WTC11 (cell line): ENCODE results near the gene ETS2. TPM values are rescaled to one million over a fixed set of nuclear protein-coding genes. Genes with fewer than 3 reads are reported as not detected.

Experiments used
- ATAC-seq: fragments of 200-7000 bp; cut with Tn5 transposase; 2 replicates; pipeline ENCODE4 v1.10.0; 2021; ENCODE audit warnings: mild to moderate bottlenecking, moderate library complexity
- CTCF ChIA-PET: fragments of 300-600 bp; sonication (Branson Sonifier 250); formaldehyde crosslinking; loops from one replicate; lab custom pipeline; 2021; ENCODE audit warnings: antibody characterized with exemption; lab: Charles Lee
- POLR2A ChIA-PET: fragments of 350-600 bp; sonication (Branson Sonifier 250); formaldehyde crosslinking; loops from one replicate; lab custom pipeline; 2021; ENCODE audit warnings: antibody characterized with exemption; lab: Charles Lee
- DNase-seq: peaks from one replicate; pipeline ENCODE4 v3.0.0; 2021; ENCODE audit warnings: low spot score
- H3K27ac Mint-ChIP-seq: 2 replicates; pipeline ENCODE4 v1.8.0; 2021; ENCODE audit warnings: mixed read lengths
- H3K27me3 Mint-ChIP-seq: 2 replicates; pipeline ENCODE4 v1.8.0; 2021; ENCODE audit warnings: low read depth, mild to moderate bottlenecking, moderate library complexity, mixed read lengths
- H3K36me3 Mint-ChIP-seq: 2 replicates; pipeline ENCODE4 v1.8.0; 2021; ENCODE audit warnings: mixed read lengths
- H3K4me1 Mint-ChIP-seq: 2 replicates; pipeline ENCODE4 v1.8.0; 2022; ENCODE audit warnings: mixed read lengths
- H3K4me3 Mint-ChIP-seq: 2 replicates; pipeline ENCODE4 v1.8.0; 2021; ENCODE audit warnings: mild to moderate bottlenecking, moderate library complexity, mixed read lengths
- H3K9me3 Mint-ChIP-seq: 2 replicates; pipeline ENCODE4 v1.8.0; 2021; ENCODE audit warnings: mixed read lengths
- CREM ChIP-seq: sonication (generic); formaldehyde crosslinking; IDR thresholded peaks from 2 replicates; pipeline ENCODE4 v1.8.1; 2022; ENCODE audit warnings: mild to moderate bottlenecking, missing genetic modification reagents, moderate library complexity
- EMX1 ChIP-seq: fragments of 250-450 bp; sonication (Bioruptor Pico); IDR thresholded peaks from 2 replicates; pipeline ENCODE4 v1.8.0; 2021; ENCODE audit warnings: mild to moderate bottlenecking
- FOXK1 ChIP-seq: sonication (generic); formaldehyde crosslinking; IDR thresholded peaks from 2 replicates; pipeline ENCODE4 v1.8.0; 2022; ENCODE audit warnings: mild to moderate bottlenecking, moderate library complexity, missing genetic modification reagents
- GABPB1 ChIP-seq: sonication (generic); formaldehyde crosslinking; IDR thresholded peaks from 2 replicates; pipeline ENCODE4 v1.8.1; 2023; ENCODE audit warnings: mild to moderate bottlenecking, missing genetic modification reagents
- GRHL2 ChIP-seq: fragments of 250-450 bp; sonication (Bioruptor Pico); IDR thresholded peaks from 2 replicates; pipeline ENCODE4 v1.8.0; 2022; ENCODE audit warnings: mild to moderate bottlenecking, moderate library complexity; ENCODE audit not compliant: insufficient replicate concordance, severe bottlenecking
- HMGA2 ChIP-seq: fragments of 250-450 bp; sonication (Bioruptor Pico); IDR thresholded peaks from 2 replicates; pipeline ENCODE4 v1.4.0; 2021; ENCODE audit warnings: mild to moderate bottlenecking, moderate library complexity
- JAZF1 ChIP-seq: fragments of 250-450 bp; sonication (Bioruptor Pico); IDR thresholded peaks from 2 replicates; pipeline ENCODE4 v1.9.0; 2021; ENCODE audit warnings: moderate library complexity, mild to moderate bottlenecking, inconsistent platforms
- KAT7 ChIP-seq: sonication (generic); formaldehyde crosslinking; IDR thresholded peaks from 2 replicates; pipeline ENCODE4 v1.8.1; 2023; ENCODE audit warnings: missing genetic modification reagents, mild to moderate bottlenecking, borderline replicate concordance
- MXD4 ChIP-seq: fragments of 250-450 bp; sonication (Bioruptor Pico); IDR thresholded peaks from 2 replicates; pipeline ENCODE4 v1.8.0; 2021; ENCODE audit warnings: mild to moderate bottlenecking, moderate library complexity, borderline replicate concordance
- MYBL2 ChIP-seq: sonication (generic); formaldehyde crosslinking; IDR thresholded peaks from 2 replicates; pipeline ENCODE4 v1.8.1; 2023; ENCODE audit warnings: mild to moderate bottlenecking, moderate library complexity, missing genetic modification reagents
- NFATC4 ChIP-seq: fragments of 250-450 bp; sonication (Bioruptor Pico); IDR thresholded peaks from 2 replicates; pipeline ENCODE4 v1.9.0; 2021; ENCODE audit warnings: mild to moderate bottlenecking
- NR1H2 ChIP-seq: sonication (generic); formaldehyde crosslinking; IDR thresholded peaks from 2 replicates; pipeline ENCODE4 v1.9.0; 2021; ENCODE audit warnings: mild to moderate bottlenecking, moderate library complexity, missing genetic modification reagents
- NR2C2 ChIP-seq: sonication (generic); formaldehyde crosslinking; IDR thresholded peaks from 2 replicates; pipeline ENCODE4 v1.8.0; 2022; ENCODE audit warnings: mild to moderate bottlenecking, missing genetic modification reagents
- RELA ChIP-seq: sonication (generic); formaldehyde crosslinking; IDR thresholded peaks from 2 replicates; pipeline ENCODE4 v1.8.1; 2022; ENCODE audit warnings: missing genetic modification reagents, mild to moderate bottlenecking, borderline replicate concordance
- RORB ChIP-seq: fragments of 250-450 bp; sonication (Bioruptor Pico); IDR thresholded peaks from 2 replicates; pipeline ENCODE4 v1.9.0; 2021; ENCODE audit warnings: mild to moderate bottlenecking
- SP1 ChIP-seq: sonication (generic); formaldehyde crosslinking; conservative IDR thresholded peaks from 2 replicates; pipeline ENCODE4 v1.8.1; 2022; ENCODE audit warnings: missing genetic modification reagents
- TEAD4 ChIP-seq: sonication (generic); formaldehyde crosslinking; IDR thresholded peaks from 2 replicates; pipeline ENCODE4 v1.8.0; 2022; ENCODE audit warnings: mild to moderate bottlenecking, missing genetic modification reagents
- ZBTB21 ChIP-seq: sonication (generic); formaldehyde crosslinking; IDR thresholded peaks from 2 replicates; pipeline ENCODE4 v1.8.1; 2023; ENCODE audit warnings: mild to moderate bottlenecking, missing genetic modification reagents, borderline replicate concordance
- total RNA-seq: library from RNA; stranded (reverse); gene quantifications from 3 replicates; pipeline ENCODE4 v1.2.3, GENCODE V29; 2021
- TF ChIP-seq, protein P1 (sequence below): fragments of 250-450 bp; sonication (Bioruptor Pico); IDR thresholded peaks from 2 replicates; pipeline ENCODE4 v1.9.0; 2021; ENCODE audit warnings: mild to moderate bottlenecking
- TF ChIP-seq, protein P2 (sequence below): fragments of 250-450 bp; sonication (Bioruptor Pico); IDR thresholded peaks from 2 replicates; pipeline ENCODE4 v1.8.0; 2021; ENCODE audit warnings: mild to moderate bottlenecking
- TF ChIP-seq, protein P3 (sequence below): sonication (generic); formaldehyde crosslinking; IDR thresholded peaks from 2 replicates; pipeline ENCODE4 v1.8.1; 2023; ENCODE audit warnings: mild to moderate bottlenecking, missing genetic modification reagents
- TF ChIP-seq, protein P4 (sequence below): sonication (generic); formaldehyde crosslinking; IDR thresholded peaks from 2 replicates; pipeline ENCODE4 v1.8.1; 2022; ENCODE audit warnings: low read depth, mild to moderate bottlenecking, moderate library complexity, missing genetic modification reagents, borderline replicate concordance

ETS2 gene
- total RNA-seq, 1 experiment from 2014 or later = 56.4 TPM

DNA sequence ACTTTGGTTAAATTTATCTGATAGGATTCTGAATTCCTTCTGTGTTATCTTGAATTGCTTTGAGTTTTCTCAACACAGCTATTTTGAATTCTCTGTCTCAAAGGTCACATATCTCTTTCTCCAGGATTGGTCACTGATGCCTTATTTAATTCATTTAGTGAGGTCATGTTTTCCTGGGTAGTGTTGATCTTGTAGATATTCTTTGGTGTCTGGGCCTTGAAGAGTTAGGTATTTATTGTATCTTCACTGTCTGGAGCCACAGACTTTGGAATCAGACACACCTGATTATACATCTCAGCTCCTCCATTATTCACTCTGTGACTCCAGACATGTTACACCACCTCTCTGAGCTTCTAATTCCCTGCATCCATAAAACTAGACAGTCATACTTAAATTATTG lies 34.2 kb upstream of the ETS2 start:
- DNase-seq (no peak), ATAC-seq (no peak)
- no peak overlapping the region for H3K27ac Mint-ChIP-seq
- 0 out of 2 replicates have a peak, but pooled peaks cover 6% of the 10 kb centered on the region for H3K4me1 Mint-ChIP-seq
- TF ChIP-seq GRHL2 (CRISPR knock-in tag) (no peak), FOXK1 (CRISPR knock-in tag) (no peak), NFATC4 (CRISPR knock-in tag) (no peak), HMGA2 (CRISPR knock-in tag) (no peak), NR2C2 (no peak), SP1 (no peak), RORB (CRISPR knock-in tag) (no peak), GABPB1 (CRISPR knock-in tag) (no peak), JAZF1 (no peak), CREM (CRISPR knock-in tag) (no peak), EMX1 (no peak), MXD4 (CRISPR knock-in tag) (no peak), MYBL2 (CRISPR knock-in tag) (no peak), TEAD4 (CRISPR knock-in tag) (no peak), ZBTB21 (CRISPR knock-in tag) (no peak), RELA (CRISPR knock-in tag) (no peak)
- TF ChIP-seq, protein P1, sequence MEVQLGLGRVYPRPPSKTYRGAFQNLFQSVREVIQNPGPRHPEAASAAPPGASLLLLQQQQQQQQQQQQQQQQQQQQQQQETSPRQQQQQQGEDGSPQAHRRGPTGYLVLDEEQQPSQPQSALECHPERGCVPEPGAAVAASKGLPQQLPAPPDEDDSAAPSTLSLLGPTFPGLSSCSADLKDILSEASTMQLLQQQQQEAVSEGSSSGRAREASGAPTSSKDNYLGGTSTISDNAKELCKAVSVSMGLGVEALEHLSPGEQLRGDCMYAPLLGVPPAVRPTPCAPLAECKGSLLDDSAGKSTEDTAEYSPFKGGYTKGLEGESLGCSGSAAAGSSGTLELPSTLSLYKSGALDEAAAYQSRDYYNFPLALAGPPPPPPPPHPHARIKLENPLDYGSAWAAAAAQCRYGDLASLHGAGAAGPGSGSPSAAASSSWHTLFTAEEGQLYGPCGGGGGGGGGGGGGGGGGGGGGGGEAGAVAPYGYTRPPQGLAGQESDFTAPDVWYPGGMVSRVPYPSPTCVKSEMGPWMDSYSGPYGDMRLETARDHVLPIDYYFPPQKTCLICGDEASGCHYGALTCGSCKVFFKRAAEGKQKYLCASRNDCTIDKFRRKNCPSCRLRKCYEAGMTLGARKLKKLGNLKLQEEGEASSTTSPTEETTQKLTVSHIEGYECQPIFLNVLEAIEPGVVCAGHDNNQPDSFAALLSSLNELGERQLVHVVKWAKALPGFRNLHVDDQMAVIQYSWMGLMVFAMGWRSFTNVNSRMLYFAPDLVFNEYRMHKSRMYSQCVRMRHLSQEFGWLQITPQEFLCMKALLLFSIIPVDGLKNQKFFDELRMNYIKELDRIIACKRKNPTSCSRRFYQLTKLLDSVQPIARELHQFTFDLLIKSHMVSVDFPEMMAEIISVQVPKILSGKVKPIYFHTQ (CRISPR knock-in tag) = no peak
- TF ChIP-seq, protein P2, sequence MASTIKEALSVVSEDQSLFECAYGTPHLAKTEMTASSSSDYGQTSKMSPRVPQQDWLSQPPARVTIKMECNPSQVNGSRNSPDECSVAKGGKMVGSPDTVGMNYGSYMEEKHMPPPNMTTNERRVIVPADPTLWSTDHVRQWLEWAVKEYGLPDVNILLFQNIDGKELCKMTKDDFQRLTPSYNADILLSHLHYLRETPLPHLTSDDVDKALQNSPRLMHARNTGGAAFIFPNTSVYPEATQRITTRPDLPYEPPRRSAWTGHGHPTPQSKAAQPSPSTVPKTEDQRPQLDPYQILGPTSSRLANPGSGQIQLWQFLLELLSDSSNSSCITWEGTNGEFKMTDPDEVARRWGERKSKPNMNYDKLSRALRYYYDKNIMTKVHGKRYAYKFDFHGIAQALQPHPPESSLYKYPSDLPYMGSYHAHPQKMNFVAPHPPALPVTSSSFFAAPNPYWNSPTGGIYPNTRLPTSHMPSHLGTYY (CRISPR knock-in tag) = no peak
- CTCF ChIA-PET = no interaction called here
- no peaks in the 10 kb centered on the region for H3K27me3 Mint-ChIP-seq
- no peaks in the 10 kb centered on the region for H3K36me3 Mint-ChIP-seq
- H3K9me3 Mint-ChIP-seq = 0 out of 2 replicates have a peak, but pooled peaks cover under 1% of the 10 kb centered on the region
- POLR2A ChIA-PET = no interaction called here
- no peak overlapping the region for H3K4me3 Mint-ChIP-seq

DNA sequence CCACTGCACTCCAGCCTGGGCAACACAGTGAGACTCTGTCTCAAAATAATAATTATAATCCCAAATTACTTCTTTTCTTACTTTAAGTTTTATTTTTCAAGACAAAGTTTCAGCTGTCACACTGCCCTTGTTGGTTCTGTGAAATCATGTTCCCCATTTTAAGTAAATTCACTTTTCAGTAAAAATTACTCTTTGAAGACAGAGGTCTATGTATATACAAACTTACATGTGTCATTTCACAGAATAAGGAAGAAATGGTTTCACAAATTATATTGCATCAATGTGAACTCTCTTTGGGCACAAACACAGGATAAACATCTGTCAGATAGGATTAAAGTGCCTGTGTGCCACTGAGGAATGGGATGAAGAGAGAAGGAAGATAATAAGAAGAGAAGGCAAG lies 33.1 kb upstream of the ETS2 start:
- no peak for DNase-seq
- Mint-ChIP-seq H3K36me3 (no peaks in the 10 kb centered on the region), H3K27ac (no peak overlapping the region), H3K9me3 (no peaks in the 10 kb centered on the region; the same call in 1 of the 2 replicates), H3K27me3 (no peaks in the 10 kb centered on the region), H3K4me3 (no peak overlapping the region), H3K4me1 (0 out of 2 replicates have a peak, but pooled peaks cover 6% of the 10 kb centered on the region)
- no peak for ATAC-seq
- ChIA-PET POLR2A (no interaction called here), CTCF (no interaction called here)
- no peak for TF ChIP-seq NR1H2 (CRISPR knock-in tag)

DNA sequence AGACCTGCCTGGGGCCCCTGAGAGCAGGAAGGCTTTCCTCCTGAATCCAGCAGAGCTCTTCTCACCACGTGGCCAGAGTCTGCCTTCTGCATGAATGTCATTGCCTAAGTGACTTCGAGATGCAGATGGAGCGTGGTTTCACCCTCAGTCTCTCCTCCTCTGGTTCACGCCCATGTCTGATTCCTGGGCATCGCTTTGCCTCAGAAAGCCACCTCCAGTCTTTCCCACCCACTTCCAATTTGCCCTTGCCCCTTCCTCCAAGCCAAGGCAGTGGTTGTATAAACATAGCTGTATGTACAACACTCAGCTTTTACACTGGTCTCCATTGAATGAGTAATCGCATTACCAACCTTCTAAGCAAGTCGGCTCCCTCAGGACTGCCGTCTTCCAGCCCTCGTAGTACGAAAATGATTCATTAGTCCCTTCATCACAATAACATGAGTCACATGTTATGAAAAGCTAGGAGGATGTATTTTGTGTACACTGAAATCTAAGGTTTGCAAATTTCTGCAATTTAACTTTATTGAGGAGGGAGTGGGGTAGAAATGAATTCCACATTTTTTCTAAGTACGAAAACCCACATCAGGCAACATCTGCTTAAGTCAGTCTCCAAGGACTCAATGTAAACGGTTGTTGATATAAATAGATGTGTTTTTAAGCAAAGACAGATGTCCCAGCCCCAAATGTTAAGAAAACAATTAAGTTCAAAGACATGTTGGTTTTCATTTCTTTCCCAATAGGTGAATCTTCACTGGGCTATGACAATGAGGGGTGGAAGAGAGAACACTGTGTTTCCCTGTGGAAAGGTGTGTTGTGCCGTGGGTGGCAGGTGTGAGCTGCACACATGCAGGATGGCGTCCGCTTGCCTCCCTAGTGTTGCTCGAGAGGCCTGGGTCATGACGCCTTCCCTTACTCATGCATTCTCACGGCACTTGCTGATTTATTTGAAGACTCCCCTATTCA lies 32.3 kb upstream of the ETS2 start:
- Mint-ChIP-seq H3K4me3 (no peak overlapping the region), H3K4me1 (0 out of 2 replicates have a peak, but pooled peaks cover 6% of the 10 kb centered on the region), H3K27me3 (no peaks in the 10 kb centered on the region), H3K36me3 (peaks cover 5% of the 10 kb centered on the region), H3K9me3 (peaks cover 6% of the 10 kb centered on the region), H3K27ac (no peak overlapping the region)
- ATAC-seq (no peak), DNase-seq (no peak)
- ChIA-PET POLR2A (interaction anchor here (0.6 kb wide), 1 partner anchor 731 kb away, joined by 3 read pairs; no protein-coding TSS in a partner anchor), CTCF (no interaction called here)
- TF ChIP-seq, protein P3, sequence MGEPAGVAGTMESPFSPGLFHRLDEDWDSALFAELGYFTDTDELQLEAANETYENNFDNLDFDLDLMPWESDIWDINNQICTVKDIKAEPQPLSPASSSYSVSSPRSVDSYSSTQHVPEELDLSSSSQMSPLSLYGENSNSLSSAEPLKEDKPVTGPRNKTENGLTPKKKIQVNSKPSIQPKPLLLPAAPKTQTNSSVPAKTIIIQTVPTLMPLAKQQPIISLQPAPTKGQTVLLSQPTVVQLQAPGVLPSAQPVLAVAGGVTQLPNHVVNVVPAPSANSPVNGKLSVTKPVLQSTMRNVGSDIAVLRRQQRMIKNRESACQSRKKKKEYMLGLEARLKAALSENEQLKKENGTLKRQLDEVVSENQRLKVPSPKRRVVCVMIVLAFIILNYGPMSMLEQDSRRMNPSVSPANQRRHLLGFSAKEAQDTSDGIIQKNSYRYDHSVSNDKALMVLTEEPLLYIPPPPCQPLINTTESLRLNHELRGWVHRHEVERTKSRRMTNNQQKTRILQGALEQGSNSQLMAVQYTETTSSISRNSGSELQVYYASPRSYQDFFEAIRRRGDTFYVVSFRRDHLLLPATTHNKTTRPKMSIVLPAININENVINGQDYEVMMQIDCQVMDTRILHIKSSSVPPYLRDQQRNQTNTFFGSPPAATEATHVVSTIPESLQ (CRISPR knock-in tag) = no peak
- TF ChIP-seq KAT7 (CRISPR knock-in tag) = no peak
- TF ChIP-seq, protein P4, sequence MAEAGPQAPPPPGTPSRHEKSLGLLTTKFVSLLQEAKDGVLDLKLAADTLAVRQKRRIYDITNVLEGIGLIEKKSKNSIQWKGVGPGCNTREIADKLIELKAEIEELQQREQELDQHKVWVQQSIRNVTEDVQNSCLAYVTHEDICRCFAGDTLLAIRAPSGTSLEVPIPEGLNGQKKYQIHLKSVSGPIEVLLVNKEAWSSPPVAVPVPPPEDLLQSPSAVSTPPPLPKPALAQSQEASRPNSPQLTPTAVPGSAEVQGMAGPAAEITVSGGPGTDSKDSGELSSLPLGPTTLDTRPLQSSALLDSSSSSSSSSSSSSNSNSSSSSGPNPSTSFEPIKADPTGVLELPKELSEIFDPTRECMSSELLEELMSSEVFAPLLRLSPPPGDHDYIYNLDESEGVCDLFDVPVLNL = no peak
- TF ChIP-seq NR1H2 (CRISPR knock-in tag) = no peak
